Pancreas (tissue), 10 donors: ENCODE results near the gene UBE2E2. TPM values are rescaled to one million over a fixed set of nuclear protein-coding genes. Genes with fewer than 3 reads are reported as not detected.

ENCODE experiments used
- ATAC-seq, 4 donors: fragments of 200-7000 bp; cut with Tn5 transposase; one replicate each; pipeline versions ENCODE4 v1.8.0 to v1.9.1; 2020; ENCODE audit warnings: mild to moderate bottlenecking in 4 of 4, moderate library complexity in 4 of 4
- DNase-seq, 6 donors: peaks; one replicate each; pipeline ENCODE4 v3.0.0-alpha.2; 2020
- FAIRE-seq: peaks from 2 replicates; lab custom pipeline; 2012; peaks lifted over from hg19 to GRCh38; lab: Jason Lieb, UNC
- H3K27ac ChIP-seq, 4 donors: fragments of 200-600 bp; sonication (generic); 1 replicate in 3 of 4; 2 replicates in 1 of 4; pipeline versions ENCODE4 v1.5.0 to v1.8.0; 2020
- H3K27me3 ChIP-seq, 4 donors: fragments of 200-600 bp; one replicate each; pipeline ENCODE4 v1.8.0; 2021
- H3K36me3 ChIP-seq, 3 donors: fragments of 200-600 bp; sonication (generic) in 1 of 3; one replicate each; pipeline versions ENCODE4 v1.5.0 to v1.8.0; 2020 to 2021
- H3K4me1 ChIP-seq, 3 donors: fragments of 200-600 bp; one replicate each; pipeline ENCODE4 v1.8.0; 2021
- H3K4me3 ChIP-seq, 4 donors: fragments of 200-600 bp; sonication (generic) in 2 of 4; one replicate each; pipeline versions ENCODE4 v1.5.0 to v1.8.0; 2020 to 2021
- H3K9me3 ChIP-seq, 4 donors: fragments of 200-600 bp; one replicate each; pipeline ENCODE4 v1.8.0; 2021
- CTCF ChIP-seq, 4 donors: fragments of 200-600 bp; sonication (generic) in 3 of 4; IDR thresholded peaks; one replicate each; pipeline versions ENCODE4 v1.5.0 to v1.8.0; 2021; ENCODE audit warnings: antibody characterized with exemption in 4 of 4
- WGBS, 2 donors: extraction: QIAGEN DNeasy Blood & Tissue Kit; methylation state at CpG; one replicate each; pipeline ENCODE4 v1.1.7; 2013; 5-methylcytosine and 5-hydroxymethylcytosine counted together
- intact Hi-C, 3 donors: fragments of 100-400 bp; cut with DNase I; formaldehyde crosslinking; loops; one replicate each; pipeline versions ENCODE4 v1.11.1 to v1.14.2; 2022
- polyA plus RNA-seq, 2 donors: library from polyadenylated mRNA; stranded (reverse); fragments of 200-250 nt; gene quantifications; one replicate each; pipeline ENCODE4 v1.2.3, GENCODE V29; 2013
- total RNA-seq, 6 donors: library from RNA; stranded (reverse); fragmentation: NEBNext Ultra II Directional in 4 of 6; extraction: Animal tissue kit (Norgen Biotek cat#: 25700) in 4 of 6; gene quantifications; one replicate each; pipeline versions ENCODE4 v1.2.1 to v1.2.4, GENCODE V29; 2021 to 2023
- donor health status: healthy with polysubstance abuse.
- donor health status: DM: no; HTN: no; CAD: no; lungs with moderate emphysema.
- donor health status: DM: no; HTN: no; CAD: no.
- donor health status: control.
- donor health status: control.
- donor health status: Bipolar disorder and iron deficiency.
- donor health status: DM: yes; HTN: yes; CAD: no.
- donor health status: DM: no; HTN: no; CAD: no.
- donor health status: DM: no; HTN: no; CAD: no.
- donor health status: DM: yes; HTN: yes; CAD: no.

Gene UBE2E2
- total and polyA plus RNA-seq, 8 donors = 3.3 to 11.6 (median 5.8) TPM

GRCh38 chr3:23548706-23549105 is 345.6 kb downstream of the UBE2E2 start:
- FAIRE-seq (no peak), DNase-seq (no peak), ATAC-seq (no peak)
- TF ChIP-seq CTCF (IDR thresholded peaks at IDR 0.05) = no peak
- intact Hi-C loops = no loop called here
- H3K4me1 ChIP-seq = no peaks in the 10 kb centered on the region
- no peaks in the 10 kb centered on the region for H3K27me3 ChIP-seq
- H3K9me3 ChIP-seq = no peaks in the 10 kb centered on the region
- no peak overlapping the region for H3K4me3 ChIP-seq
- no peaks in the 10 kb centered on the region for H3K36me3 ChIP-seq
- no peak overlapping the region for H3K27ac ChIP-seq

DNA sequence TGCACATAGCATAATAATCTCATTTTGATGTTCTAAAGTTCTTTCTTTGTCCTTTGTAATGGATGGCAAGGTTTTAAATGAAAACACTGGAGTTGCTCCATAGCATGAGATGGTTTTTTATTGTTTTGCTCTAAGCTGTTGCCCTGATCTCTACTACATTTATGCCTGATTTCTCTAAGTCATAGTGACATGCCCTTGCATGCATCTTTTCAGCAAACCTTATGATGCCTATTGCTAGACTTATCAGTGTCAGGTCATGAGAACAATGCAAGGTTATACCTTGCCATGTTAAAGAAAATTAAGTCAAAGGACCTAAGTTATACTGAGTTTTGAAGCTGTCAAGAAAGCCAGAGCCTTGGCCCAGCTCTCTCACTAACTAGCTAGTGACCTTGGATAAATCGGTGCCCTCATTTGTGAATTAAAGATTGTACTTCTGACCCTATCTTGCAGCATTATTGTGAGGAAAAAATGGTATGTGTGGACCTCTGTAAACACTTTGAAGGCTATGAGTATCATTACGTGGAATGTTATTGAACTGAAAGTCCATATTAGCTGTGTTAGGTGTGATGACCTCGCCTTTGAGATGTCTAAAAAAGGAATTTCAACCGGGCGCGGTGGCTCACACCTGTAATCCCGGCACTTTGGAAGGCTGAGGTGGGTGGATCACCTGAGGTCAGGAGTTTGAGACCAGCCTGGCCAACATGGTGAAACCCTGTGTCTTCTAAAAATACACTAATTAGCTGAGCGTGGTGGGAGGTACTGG is 346.2 kb downstream of the UBE2E2 start:
- Histone ChIP-seq H3K27ac (no peak overlapping the region), H3K9me3 (no peaks in the 10 kb centered on the region), H3K4me1 (no peaks in the 10 kb centered on the region), H3K27me3 (no peaks in the 10 kb centered on the region), H3K36me3 (no peaks in the 10 kb centered on the region), H3K4me3 (no peak overlapping the region)
- WGBS, 2 donors = 89% methylated on average over 8 of the region's 8 CpGs
- no peak for TF ChIP-seq CTCF (IDR thresholded peaks at IDR 0.05)
- no peak for DNase-seq
- intact Hi-C loops = no loop called here
- FAIRE-seq = no peak
- ATAC-seq = no peak

DNA sequence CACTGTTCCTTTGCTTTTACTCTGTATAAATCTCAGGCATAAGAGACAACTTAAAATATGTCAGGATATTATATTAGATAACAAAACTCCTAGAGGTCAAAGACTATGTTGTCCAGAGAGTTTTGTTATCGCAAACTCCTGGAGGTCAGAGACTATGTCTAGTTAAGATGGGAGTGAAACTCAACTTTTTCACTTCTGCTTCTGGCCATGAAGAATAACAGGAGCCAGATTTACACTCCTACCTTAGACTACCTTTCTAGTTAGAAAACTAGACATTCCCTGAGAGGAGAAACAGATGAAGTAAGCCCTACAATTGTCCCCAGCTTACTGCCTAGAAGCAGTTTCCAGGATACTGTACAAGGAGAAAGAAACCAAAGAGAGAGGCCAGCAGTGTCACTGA is 347.3 kb downstream of the UBE2E2 start:
- no peak for TF ChIP-seq CTCF (IDR thresholded peaks at IDR 0.05)
- FAIRE-seq (no peak), DNase-seq (no peak), ATAC-seq (no peak)
- Histone ChIP-seq H3K4me3 (no peak overlapping the region), H3K36me3 (no peaks in the 10 kb centered on the region), H3K27ac (no peak overlapping the region), H3K4me1 (no peaks in the 10 kb centered on the region), H3K27me3 (no peaks in the 10 kb centered on the region), H3K9me3 (no peaks in the 10 kb centered on the region)
- intact Hi-C loops = no loop called here
- WGBS, 2 donors = 96 to 98% methylated on average over 1 of the region's 1 CpG

- ATAC-seq (no peak), DNase-seq (no peak), FAIRE-seq (no peak)
- H3K27me3 ChIP-seq = no peaks in the 10 kb centered on the region
- intact Hi-C loops = no loop called here
- no peaks in the 10 kb centered on the region for H3K36me3 ChIP-seq
- H3K27ac ChIP-seq = no peak overlapping the region
- no peak overlapping the region for H3K4me3 ChIP-seq
- WGBS, 2 donors = 86 to 94% methylated on average over 1 of the region's 1 CpG
- no peaks in the 10 kb centered on the region for H3K4me1 ChIP-seq
- H3K9me3 ChIP-seq = no peaks in the 10 kb centered on the region
- TF ChIP-seq CTCF (IDR thresholded peaks at IDR 0.05) = no peak
Measured at GRCh38 chr3:23552506-23552905, 349.4 kb downstream of the UBE2E2 start.

- Histone ChIP-seq H3K4me1 (no peaks in the 10 kb centered on the region), H3K36me3 (no peaks in the 10 kb centered on the region), H3K27ac (no peak overlapping the region), H3K9me3 (no peaks in the 10 kb centered on the region), H3K27me3 (no peaks in the 10 kb centered on the region), H3K4me3 (no peak overlapping the region)
- FAIRE-seq = no peak
- TF ChIP-seq CTCF (IDR thresholded peaks at IDR 0.05) = no peak
- intact Hi-C loops = no loop called here
- no peak for DNase-seq
- 64 to 70% methylated on average over 3 of the region's 3 CpGs for WGBS, 2 donors
- ATAC-seq = no peak
Measured at GRCh38 chr3:23553353-23553752, 350.2 kb downstream of the UBE2E2 start.
